ENCODE measurements around the gene TIMM10. TPM values are rescaled to one million over a fixed set of nuclear protein-coding genes. Genes with fewer than 3 reads are reported as not detected.
"Not testable (repeated sequence)": the region's sequence is repeated elsewhere in the genome, so short reads cannot be mapped to it uniquely, and the experiment has no call there.

Gene TIMM10
- total RNA-seq, 1 experiment from 2014 or later, result 48.0 TPM

GRCh38 chr11:57536947-57537619, 6.5 kb upstream of the TIMM10 start, which contains the start of gene SMTNL1:
Gene SMTNL1 (plus strand): TSS chr11:57537595. CDS start chr11:57542643, 5,048 bp downstream.
- no peak within 1 kb of the TSS for H3K27ac ChIP-seq (ENCODE audit: low read length)
- H3K4me1 ChIP-seq (ENCODE audit: low read length), result no peaks in the 10 kb centered on the region; the same call in 1 of the 2 replicates
- H3K36me3 ChIP-seq (ENCODE audit: insufficient read depth, low read length), result no peaks in the 10 kb centered on the region
- no peak within 1 kb of the TSS for H3K4me3 ChIP-seq (ENCODE audit: low read length)
- no peaks in the 10 kb centered on the region for H4K20me1 ChIP-seq (ENCODE audit: insufficient read depth, low read depth, low read length)
- H3K9ac ChIP-seq (ENCODE audit: low read length), result no peak within 1 kb of the TSS
- H3K9me3 ChIP-seq (ENCODE audit: low read length), result no peaks in the 10 kb centered on the region
- DNase-seq, result no peak
- no peak within 1 kb of the TSS for H2AFZ ChIP-seq (ENCODE audit: low read length)
- H3K9me2 ChIP-seq (replicated peaks; ENCODE audit: insufficient read depth, low read length), result no peaks in the 10 kb centered on the region
- H3K79me2 ChIP-seq (ENCODE audit: low read length), result no peaks in the 10 kb centered on the region
- no peaks in the 10 kb centered on the region for H3K27me3 ChIP-seq (ENCODE audit: low read length)
- no peak within 1 kb of the TSS for H3K4me2 ChIP-seq (ENCODE audit: low read depth, low read length, poor library complexity, severe bottlenecking)

- Histone ChIP-seq H3K79me2 (ENCODE audit: low read length) (peaks cover 11% of the 10 kb centered on the region), H3K4me1 (ENCODE audit: low read length) (peaks cover 15% of the 10 kb centered on the region)
- not testable (repeated sequence) for H4K20me1 ChIP-seq (ENCODE audit: insufficient read depth, low read depth, low read length); H3K27me3 ChIP-seq (ENCODE audit: low read length); H3K36me3 ChIP-seq (ENCODE audit: insufficient read depth, low read length); H3K9ac ChIP-seq (ENCODE audit: low read length); H3K9me3 ChIP-seq (ENCODE audit: low read length); H2AFZ ChIP-seq (ENCODE audit: low read length); H3K4me3 ChIP-seq (ENCODE audit: low read length); H3K4me2 ChIP-seq (ENCODE audit: low read depth, low read length, poor library complexity, severe bottlenecking); H3K9me2 ChIP-seq (replicated peaks; ENCODE audit: insufficient read depth, low read length); DNase-seq; H3K27ac ChIP-seq (ENCODE audit: low read length)
These were observed 3.9 kb upstream of the TIMM10 start for GRCh38 chr11:57534449-57534848.

- peak; percentile 66 for DNase-seq
- no peaks in the 10 kb centered on the region for H3K9me3 ChIP-seq (ENCODE audit: low read length)
These were observed 349 bp downstream of the TIMM10 start for GRCh38 chr11:57530215-57530595.

GRCh38 chr11:57529012-57529411, 1.5 kb downstream of the TIMM10 start:
- Histone ChIP-seq H3K4me3 (ENCODE audit: low read length) (peak overlapping the region; percentile 89), H3K4me2 (ENCODE audit: low read depth, low read length, poor library complexity, severe bottlenecking) (peak overlapping the region; percentile 86), H3K9ac (ENCODE audit: low read length) (peak overlapping the region; percentile 92), H3K4me1 (ENCODE audit: low read length) (peaks cover 23% of the 10 kb centered on the region), H3K9me2 (replicated peaks; ENCODE audit: insufficient read depth, low read length) (no peaks in the 10 kb centered on the region), H3K27me3 (ENCODE audit: low read length) (no peaks in the 10 kb centered on the region), H3K27ac (ENCODE audit: low read length) (peak overlapping the region; percentile 59; the same call in 1 of the 2 replicates), H3K9me3 (ENCODE audit: low read length) (no peaks in the 10 kb centered on the region), H3K79me2 (ENCODE audit: low read length) (peaks cover 21% of the 10 kb centered on the region), H3K36me3 (ENCODE audit: insufficient read depth, low read length) (peaks cover 5% of the 10 kb centered on the region; the same call in 1 of the 2 replicates), H2AFZ (ENCODE audit: low read length) (no peak overlapping the region), H4K20me1 (ENCODE audit: insufficient read depth, low read depth, low read length) (no peaks in the 10 kb centered on the region)
- no peak for DNase-seq

More at GRCh38 chr11:57530215-57530595, 349 bp downstream of the TIMM10 start:
- Histone ChIP-seq H2AFZ (ENCODE audit: low read length) (no peak overlapping the region; the same call in 1 of the 2 replicates), H3K27me3 (ENCODE audit: low read length) (no peaks in the 10 kb centered on the region), H4K20me1 (ENCODE audit: insufficient read depth, low read depth, low read length) (no peaks in the 10 kb centered on the region), H3K4me1 (ENCODE audit: low read length) (peaks cover 23% of the 10 kb centered on the region), H3K4me2 (ENCODE audit: low read depth, low read length, poor library complexity, severe bottlenecking) (peak overlapping the region; percentile 86), H3K9ac (ENCODE audit: low read length) (peak overlapping the region; percentile 92), H3K9me2 (replicated peaks; ENCODE audit: insufficient read depth, low read length) (no peaks in the 10 kb centered on the region), H3K79me2 (ENCODE audit: low read length) (peaks cover 21% of the 10 kb centered on the region), H3K4me3 (ENCODE audit: low read length) (peak overlapping the region; percentile 89), H3K27ac (ENCODE audit: low read length) (peak overlapping the region; percentile 59), H3K36me3 (ENCODE audit: insufficient read depth, low read length) (peaks cover 5% of the 10 kb centered on the region; the same call in 1 of the 2 replicates)

GRCh38 chr11:57527056-57527631, 3.4 kb downstream of the TIMM10 start:
- DNase-seq, result peak; percentile 87
- peaks cover 23% of the 10 kb centered on the region for H3K4me1 ChIP-seq (ENCODE audit: low read length)
- peak overlapping the region; percentile 0; the same call in 1 of the 2 replicates for H3K9ac ChIP-seq (ENCODE audit: low read length)
- no peaks in the 10 kb centered on the region for H3K9me3 ChIP-seq (ENCODE audit: low read length)
- no peak overlapping the region for H2AFZ ChIP-seq (ENCODE audit: low read length)
- H3K27me3 ChIP-seq (ENCODE audit: low read length), result no peaks in the 10 kb centered on the region
- no peaks in the 10 kb centered on the region for H4K20me1 ChIP-seq (ENCODE audit: insufficient read depth, low read depth, low read length)
- H3K4me3 ChIP-seq (ENCODE audit: low read length), result no peak overlapping the region
- no peak overlapping the region for H3K4me2 ChIP-seq (ENCODE audit: low read depth, low read length, poor library complexity, severe bottlenecking)
- no peaks in the 10 kb centered on the region for H3K9me2 ChIP-seq (replicated peaks; ENCODE audit: insufficient read depth, low read length)
- H3K27ac ChIP-seq (ENCODE audit: low read length), result no peak overlapping the region
- H3K36me3 ChIP-seq (ENCODE audit: insufficient read depth, low read length), result peaks cover 5% of the 10 kb centered on the region; the same call in 1 of the 2 replicates
- peaks cover 21% of the 10 kb centered on the region for H3K79me2 ChIP-seq (ENCODE audit: low read length)

- no peaks in the 10 kb centered on the region for H3K9me2 ChIP-seq (replicated peaks; ENCODE audit: insufficient read depth, low read length)
- H3K9me3 ChIP-seq (ENCODE audit: low read length), result no peaks in the 10 kb centered on the region
- no peak for DNase-seq
- H3K4me3 ChIP-seq (ENCODE audit: low read length), result no peak overlapping the region
- H3K9ac ChIP-seq (ENCODE audit: low read length), result no peak overlapping the region
- H3K4me2 ChIP-seq (ENCODE audit: low read depth, low read length, poor library complexity, severe bottlenecking), result no peak overlapping the region
- H3K36me3 ChIP-seq (ENCODE audit: insufficient read depth, low read length), result 0 out of 2 replicates have a peak, but pooled peaks cover 5% of the 10 kb centered on the region
- no peak overlapping the region for H2AFZ ChIP-seq (ENCODE audit: low read length)
- no peak overlapping the region for H3K27ac ChIP-seq (ENCODE audit: low read length)
- H3K27me3 ChIP-seq (ENCODE audit: low read length), result no peaks in the 10 kb centered on the region
- H3K79me2 ChIP-seq (ENCODE audit: low read length), result no peaks in the 10 kb centered on the region
- H3K4me1 ChIP-seq (ENCODE audit: low read length), result no peaks in the 10 kb centered on the region; the same call in 1 of the 2 replicates
- H4K20me1 ChIP-seq (ENCODE audit: insufficient read depth, low read depth, low read length), result no peaks in the 10 kb centered on the region
These were observed 7.1 kb downstream of the TIMM10 start for GRCh38 chr11:57523419-57523818.

- no peaks in the 10 kb centered on the region for H3K79me2 ChIP-seq (ENCODE audit: low read length)
These were observed 9.4 kb downstream of the TIMM10 start for GRCh38 chr11:57521116-57521515.

GRCh38 chr11:57516061-57516443, 14.5 kb downstream of the TIMM10 start:
- H3K9me3 ChIP-seq (ENCODE audit: low read length), result no peaks in the 10 kb centered on the region
- DNase-seq, result no peak
- H4K20me1 ChIP-seq (ENCODE audit: insufficient read depth, low read depth, low read length), result no peaks in the 10 kb centered on the region; the same call in 1 of the 2 replicates
- H3K4me2 ChIP-seq (ENCODE audit: low read depth, low read length, poor library complexity, severe bottlenecking), result peak overlapping the region; percentile 91
- peaks cover 34% of the 10 kb centered on the region for H3K4me1 ChIP-seq (ENCODE audit: low read length)
- no peak overlapping the region for H3K27ac ChIP-seq (ENCODE audit: low read length)
- no peaks in the 10 kb centered on the region for H3K9me2 ChIP-seq (replicated peaks; ENCODE audit: insufficient read depth, low read length)
- H3K9ac ChIP-seq (ENCODE audit: low read length), result peak overlapping the region; percentile 99
- H3K27me3 ChIP-seq (ENCODE audit: low read length), result no peaks in the 10 kb centered on the region
- H2AFZ ChIP-seq (ENCODE audit: low read length), result peak overlapping the region; percentile 98
- H3K36me3 ChIP-seq (ENCODE audit: insufficient read depth, low read length), result no peaks in the 10 kb centered on the region; the same call in 1 of the 2 replicates
- H3K4me3 ChIP-seq (ENCODE audit: low read length), result peak overlapping the region; percentile 97
- H3K79me2 ChIP-seq (ENCODE audit: low read length), result peaks cover 43% of the 10 kb centered on the region

More at GRCh38 chr11:57521116-57521515, 9.4 kb downstream of the TIMM10 start:
- Histone ChIP-seq H3K4me1 (ENCODE audit: low read length) (peaks cover 1% of the 10 kb centered on the region), H3K4me2 (ENCODE audit: low read depth, low read length, poor library complexity, severe bottlenecking) (no peak overlapping the region), H3K27ac (ENCODE audit: low read length) (no peak overlapping the region), H3K9me2 (replicated peaks; ENCODE audit: insufficient read depth, low read length) (no peaks in the 10 kb centered on the region), H2AFZ (ENCODE audit: low read length) (no peak overlapping the region), H3K36me3 (ENCODE audit: insufficient read depth, low read length) (no peaks in the 10 kb centered on the region), H3K4me3 (ENCODE audit: low read length) (no peak overlapping the region), H3K27me3 (ENCODE audit: low read length) (no peaks in the 10 kb centered on the region), H3K9ac (ENCODE audit: low read length) (no peak overlapping the region), H4K20me1 (ENCODE audit: insufficient read depth, low read depth, low read length) (no peaks in the 10 kb centered on the region), H3K9me3 (ENCODE audit: low read length) (no peaks in the 10 kb centered on the region)
- DNase-seq, result no peak
